Peyer's patch (tissue), 4 donors: ENCODE measurements around the gene ACTR1B. TPM values are rescaled to one million over a fixed set of nuclear protein-coding genes. Genes with fewer than 3 reads are reported as not detected.
"Not testable (repeated sequence)": the region's sequence is repeated elsewhere in the genome, so short reads cannot be mapped to it uniquely, and the experiment has no call there.

Experiments
- DNase-seq, 3 donors: peaks; one replicate each; pipeline ENCODE4 v3.0.0-alpha.2; 2017 to 2019
- H3K27ac ChIP-seq, 4 donors: fragments of 200-600 bp; sonication (generic); one replicate each; pipeline ENCODE4 v1.5.1; 2016 to 2019
- H3K27me3 ChIP-seq, 2 donors: fragments of 200-600 bp; sonication (generic); one replicate each; pipeline ENCODE4 v1.5.1; 2019
- H3K36me3 ChIP-seq, 3 donors: fragments of 200-600 bp; sonication (generic); one replicate each; pipeline ENCODE4 v1.5.1; 2016 to 2019
- H3K4me1 ChIP-seq, 4 donors: fragments of 200-600 bp; sonication (generic); one replicate each; pipeline ENCODE4 v1.5.1; 2016 to 2019
- H3K4me3 ChIP-seq, 4 donors: fragments of 200-600 bp; sonication (generic); 1 replicate in 3 of 4; 2 replicates in 1 of 4; pipeline ENCODE4 v1.5.1; 2016 to 2019; ENCODE audit warnings: mild to moderate bottlenecking in 1 of 4
- H3K9me3 ChIP-seq, 4 donors: fragments of 200-600 bp; sonication (generic); one replicate each; pipeline ENCODE4 v1.5.1; 2016 to 2019; ENCODE audit warnings: mild to moderate bottlenecking in 1 of 4
- POLR2A ChIP-seq, 2 donors: fragments of 450-650 bp; IDR thresholded peaks; one replicate each; pipeline ENCODE4 v1.5.1; 2017; ENCODE audit warnings: antibody characterized with exemption in 2 of 2, mild to moderate bottlenecking in 2 of 2, moderate library complexity in 2 of 2
- total RNA-seq, 4 donors: library from RNA; depleted of rRNA; stranded (reverse); fragments of >200 nt; gene quantifications; one replicate each; pipeline ENCODE4 v1.1.0, GENCODE V29; 2016
- TF ChIP-seq, protein P1 (sequence below), 6 experiments: fragments of 450-650 bp in 4 of 6; fragments of 200-600 bp in 2 of 6; sonication (generic) in 1 of 6; IDR thresholded peaks; one replicate each; pipeline ENCODE4 v1.5.1; 2017 to 2019; ENCODE audit warnings: antibody characterized with exemption in 6 of 6, mild to moderate bottlenecking in 3 of 6, moderate library complexity in 1 of 6

Gene ACTR1B
- total RNA-seq, 4 donors from 2014 or later = 64.3 to 151 (median 89.1) TPM

DNA sequence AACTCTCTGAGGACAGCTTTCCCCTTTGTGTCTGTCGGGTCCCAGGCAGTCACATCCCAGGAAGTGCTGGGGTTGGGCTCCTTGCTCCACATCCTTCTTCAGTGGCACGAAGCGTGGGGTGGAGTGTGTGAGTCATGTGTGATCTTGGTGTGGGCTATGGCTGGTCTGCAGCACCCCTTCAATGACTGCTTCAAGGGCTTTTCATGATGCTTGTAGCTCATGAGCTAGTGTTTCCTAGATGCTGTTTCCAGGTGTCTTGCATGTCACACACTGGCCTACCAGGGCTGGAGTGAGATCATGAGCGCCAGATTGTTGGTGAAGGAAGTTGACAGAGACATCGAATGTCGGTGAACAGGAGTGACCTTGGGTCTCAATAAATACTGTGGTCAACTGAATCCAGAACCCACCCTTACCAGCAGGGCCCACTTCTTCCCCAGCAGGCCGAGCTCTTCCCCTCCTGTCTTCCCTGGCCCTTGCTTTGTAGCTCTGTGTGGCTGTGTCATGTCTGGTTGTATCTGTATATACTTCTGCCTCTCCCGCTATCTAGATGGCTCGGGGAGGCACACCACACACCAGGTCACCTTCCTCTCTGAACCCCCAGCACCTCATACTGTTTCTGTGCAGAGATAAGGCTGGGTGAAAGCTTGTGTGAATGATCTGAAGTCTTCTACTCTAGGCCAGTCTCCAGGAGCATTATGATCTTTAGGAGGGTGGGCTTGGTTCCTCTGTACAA, 9.5 kb upstream of the ACTR1B start:
- TF ChIP-seq POLR2A (IDR thresholded peaks at IDR 0.05) = no peak
- TF ChIP-seq, protein P1, sequence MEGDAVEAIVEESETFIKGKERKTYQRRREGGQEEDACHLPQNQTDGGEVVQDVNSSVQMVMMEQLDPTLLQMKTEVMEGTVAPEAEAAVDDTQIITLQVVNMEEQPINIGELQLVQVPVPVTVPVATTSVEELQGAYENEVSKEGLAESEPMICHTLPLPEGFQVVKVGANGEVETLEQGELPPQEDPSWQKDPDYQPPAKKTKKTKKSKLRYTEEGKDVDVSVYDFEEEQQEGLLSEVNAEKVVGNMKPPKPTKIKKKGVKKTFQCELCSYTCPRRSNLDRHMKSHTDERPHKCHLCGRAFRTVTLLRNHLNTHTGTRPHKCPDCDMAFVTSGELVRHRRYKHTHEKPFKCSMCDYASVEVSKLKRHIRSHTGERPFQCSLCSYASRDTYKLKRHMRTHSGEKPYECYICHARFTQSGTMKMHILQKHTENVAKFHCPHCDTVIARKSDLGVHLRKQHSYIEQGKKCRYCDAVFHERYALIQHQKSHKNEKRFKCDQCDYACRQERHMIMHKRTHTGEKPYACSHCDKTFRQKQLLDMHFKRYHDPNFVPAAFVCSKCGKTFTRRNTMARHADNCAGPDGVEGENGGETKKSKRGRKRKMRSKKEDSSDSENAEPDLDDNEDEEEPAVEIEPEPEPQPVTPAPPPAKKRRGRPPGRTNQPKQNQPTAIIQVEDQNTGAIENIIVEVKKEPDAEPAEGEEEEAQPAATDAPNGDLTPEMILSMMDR (IDR thresholded peaks at IDR 0.05) = no peak
- H3K4me1 ChIP-seq = no peaks in the 10 kb centered on the region
- H3K27ac ChIP-seq = no peak overlapping the region
- no peak for DNase-seq
- no peaks in the 10 kb centered on the region for H3K27me3 ChIP-seq
- H3K36me3 ChIP-seq = no peaks in the 10 kb centered on the region
- no peaks in the 10 kb centered on the region for H3K9me3 ChIP-seq
- no peak overlapping the region for H3K4me3 ChIP-seq

DNA sequence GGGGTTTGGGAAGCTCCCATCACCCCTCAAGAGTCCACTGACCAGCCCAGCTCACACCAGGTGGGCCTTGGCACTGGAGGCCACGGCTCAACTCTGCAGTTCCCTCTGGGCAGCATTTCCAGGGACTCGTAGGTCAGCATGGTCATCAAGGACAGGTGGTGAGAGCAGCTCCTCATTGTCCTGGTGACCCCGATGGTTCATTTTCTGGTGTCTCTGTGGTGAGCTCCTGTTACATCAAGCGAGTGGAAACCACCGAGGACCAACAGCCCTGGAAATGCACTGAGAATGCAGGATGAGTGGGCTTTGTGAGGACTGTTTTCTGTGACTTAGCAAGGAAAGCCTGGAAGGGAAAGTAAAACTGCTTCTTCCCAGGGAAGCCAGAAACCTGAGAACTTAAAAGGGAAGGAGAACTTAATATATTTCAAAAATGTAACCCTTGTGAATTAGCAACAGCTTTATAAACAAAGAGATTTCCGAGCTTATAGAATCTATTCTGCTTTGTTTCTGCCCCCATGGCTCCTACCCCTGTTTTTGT, 8.8 kb upstream of the ACTR1B start:
- not testable (repeated sequence) for H3K36me3 ChIP-seq, H3K4me1 ChIP-seq, H3K4me3 ChIP-seq, DNase-seq, H3K27me3 ChIP-seq, H3K9me3 ChIP-seq, H3K27ac ChIP-seq

DNA sequence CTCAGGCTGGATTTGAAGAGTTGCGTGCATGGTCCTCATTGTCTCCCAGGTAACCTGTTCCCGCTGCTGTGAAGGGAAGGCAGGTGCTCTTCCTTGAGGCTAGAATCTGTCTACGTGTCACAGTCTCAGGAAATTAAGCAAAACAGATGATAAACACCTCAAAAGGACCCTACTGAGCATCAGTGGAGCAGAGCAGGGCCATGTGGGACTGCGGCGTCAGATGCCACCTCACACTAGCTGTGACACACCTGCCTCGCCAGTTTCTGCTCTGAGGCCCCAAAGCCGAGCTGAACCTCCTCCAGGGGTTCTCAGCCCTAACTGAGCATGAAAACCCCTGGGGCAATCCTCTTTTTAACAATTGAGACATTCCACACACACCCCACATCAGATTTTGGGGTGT, 7.7 kb upstream of the ACTR1B start:
- TF ChIP-seq, protein P1 (IDR thresholded peaks at IDR 0.05) = no peak
- no peak for TF ChIP-seq POLR2A (IDR thresholded peaks at IDR 0.05)
- no peak for DNase-seq
- Histone ChIP-seq H3K4me1 (no peaks in the 10 kb centered on the region), H3K36me3 (no peaks in the 10 kb centered on the region), H3K9me3 (no peaks in the 10 kb centered on the region), H3K27me3 (no peaks in the 10 kb centered on the region), H3K27ac (no peak overlapping the region), H3K4me3 (no peak overlapping the region)

DNA sequence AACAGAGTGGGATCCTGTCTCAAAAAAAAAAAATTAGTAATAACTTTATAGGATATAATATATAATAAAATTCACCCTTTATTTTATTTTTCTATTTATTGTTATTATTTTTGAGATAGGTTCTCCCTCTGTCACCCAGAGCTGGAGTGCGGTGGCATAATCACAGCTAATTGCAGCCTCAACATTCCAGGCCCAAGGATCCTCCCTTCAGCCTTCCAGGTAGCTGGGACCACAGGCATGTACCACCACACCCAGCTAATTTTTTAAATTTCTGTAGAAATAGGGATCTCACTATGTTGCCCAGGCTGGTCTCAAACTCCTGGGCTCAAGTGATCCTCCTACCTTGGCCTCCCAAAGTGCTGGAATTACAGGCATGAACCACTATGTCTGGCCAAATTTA, 6.6 kb upstream of the ACTR1B start:
- TF ChIP-seq, protein P1 (IDR thresholded peaks at IDR 0.05) = no peak
- no peaks in the 10 kb centered on the region for H3K9me3 ChIP-seq

DNA sequence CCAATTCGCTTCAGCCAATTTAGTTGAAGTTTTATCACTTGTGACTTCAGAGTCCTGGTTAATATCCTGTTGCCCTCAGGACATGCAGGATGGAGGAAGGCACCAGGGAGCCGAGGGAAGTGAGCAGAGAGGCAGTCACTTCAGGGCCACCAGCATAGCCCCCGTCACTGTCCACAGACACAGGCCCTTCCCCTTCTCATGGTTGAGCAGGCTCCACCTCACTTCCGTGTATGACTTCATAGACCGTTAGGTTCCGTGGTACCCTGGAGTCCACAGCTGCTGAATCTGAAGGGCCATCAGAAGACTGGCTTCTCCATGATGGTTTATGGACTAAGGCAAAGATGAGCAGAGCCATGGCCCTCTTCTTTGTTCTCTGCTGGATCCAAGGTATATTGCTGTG, 5.6 kb upstream of the ACTR1B start, which contains the start of gene C2orf92:
Gene C2orf92, plus strand, starts transcription at position 266 of the 400 bp plus-strand sequence. Its CDS starts 76 bp downstream, at position 342.
- DNase-seq = no peak
- Histone ChIP-seq H3K36me3 (no peaks in the 10 kb centered on the region), H3K4me1 (peaks cover 0 to 5% (median 0%) of the 10 kb centered on the region in 4 donors), H3K27ac (no peak within 1 kb of the TSS), H3K4me3 (no peak within 1 kb of the TSS), H3K9me3 (no peaks in the 10 kb centered on the region), H3K27me3 (no peaks in the 10 kb centered on the region)
- TF ChIP-seq, protein P1 (IDR thresholded peaks at IDR 0.05) = no peak
- TF ChIP-seq POLR2A (IDR thresholded peaks at IDR 0.05) = no peak

More for the DNA sequence above, 6.6 kb upstream of the ACTR1B start:
- Histone ChIP-seq H3K27ac (no peak overlapping the region), H3K27me3 (no peaks in the 10 kb centered on the region), H3K36me3 (no peaks in the 10 kb centered on the region), H3K4me1 (no peaks in the 10 kb centered on the region), H3K4me3 (no peak overlapping the region)
- no peak for DNase-seq

DNA sequence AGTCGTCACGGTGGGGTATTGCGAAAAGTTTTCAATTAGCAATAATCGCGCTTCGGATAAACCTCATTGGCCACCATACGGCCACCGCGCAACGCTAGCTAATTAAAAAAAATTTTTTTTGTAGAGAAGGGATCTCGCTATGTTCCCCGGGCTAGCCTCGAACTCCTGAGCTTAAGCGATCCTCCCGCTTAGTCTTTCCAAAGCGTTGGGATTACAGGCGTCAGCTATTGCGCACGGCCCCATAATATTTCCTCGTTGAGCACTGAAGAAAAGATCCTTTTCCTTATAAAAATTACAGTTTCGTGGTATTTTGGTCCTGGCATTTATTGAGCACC, 759 bp upstream of the ACTR1B start:
- H3K9me3 ChIP-seq = no peaks in the 10 kb centered on the region

More for the DNA sequence above, 759 bp upstream of the ACTR1B start:
- peaks cover 0 to 32% (median 11%) of the 10 kb centered on the region in 4 donors for H3K4me1 ChIP-seq
- peak overlapping the region; percentile 65 to 97 (median 84) for H3K4me3 ChIP-seq
- peaks cover 0 to 7% (median 0%) of the 10 kb centered on the region in 3 donors for H3K36me3 ChIP-seq
- no peak for TF ChIP-seq POLR2A (IDR thresholded peaks at IDR 0.05)
- TF ChIP-seq, protein P1 (IDR thresholded peaks at IDR 0.05) = no peak
- DNase-seq = no peak
- no peaks in the 10 kb centered on the region for H3K27me3 ChIP-seq
- peak overlapping the region; percentile 93 to 100 (median 96) for H3K27ac ChIP-seq
